Activated B cell treated with CpG ODN at 0.5 μM for 24 hours (primary cell): Measurements from ENCODE around the gene NLRP9. TPM values are rescaled to one million over a fixed set of nuclear protein-coding genes. Genes with fewer than 3 reads are reported as not detected.
"Not testable (repeated sequence)": the region's sequence is repeated elsewhere in the genome, so short reads cannot be mapped to it uniquely, and the experiment has no call there.

ENCODE experiments used
- ATAC-seq: fragments of 200-7000 bp; cut with Tn5 transposase; one replicate; pipeline ENCODE4 v1.10.0; 2021; ENCODE audit warnings: low read depth, mild to moderate bottlenecking, moderate library complexity
- CTCF ChIA-PET: fragments of 350-600 bp; sonication (Branson Sonifier 250); formaldehyde crosslinking; loops from one replicate; lab custom pipeline; 2021; ENCODE audit warnings: antibody characterized with exemption; lab: Charles Lee
- POLR2A ChIA-PET: fragments of 350-600 bp; sonication (Branson Sonifier 250); formaldehyde crosslinking; loops from one replicate; lab custom pipeline; 2021; ENCODE audit warnings: antibody characterized with exemption; lab: Charles Lee
- DNase-seq: peaks from one replicate; pipeline ENCODE4 v3.0.0; 2022
- H3K27ac Mint-ChIP-seq: one replicate; pipeline ENCODE4 v1.8.0; 2020; ENCODE audit warnings: mixed read lengths
- H3K27me3 Mint-ChIP-seq: one replicate; pipeline ENCODE4 v1.8.0; 2021; ENCODE audit warnings: mixed read lengths
- H3K36me3 Mint-ChIP-seq: one replicate; pipeline ENCODE4 v1.8.0; 2021; ENCODE audit warnings: low read depth, mixed read lengths
- H3K4me1 Mint-ChIP-seq: one replicate; pipeline ENCODE4 v1.8.0; 2021; ENCODE audit warnings: mixed read lengths
- H3K4me3 Mint-ChIP-seq: one replicate; pipeline ENCODE4 v1.8.0; 2020; ENCODE audit warnings: mild to moderate bottlenecking, mixed read lengths
- H3K9me3 Mint-ChIP-seq: one replicate; pipeline ENCODE4 v1.8.0; 2020; ENCODE audit warnings: mixed read lengths
- intact Hi-C: fragments of 100-400 bp; cut with micrococcal nuclease; formaldehyde crosslinking; loops from one replicate; pipeline ENCODE4 v1.15.1; 2024
- total RNA-seq: library from RNA; stranded (reverse); gene quantifications from 2 replicates; pipeline ENCODE4 v1.2.3, GENCODE V29; 2022
- TF ChIP-seq, protein P1 (sequence below): fragments of 200-600 bp; IDR thresholded peaks from one replicate; pipeline ENCODE4 v1.8.0; 2022; ENCODE audit warnings: antibody characterized with exemption, mild to moderate bottlenecking

NLRP9 gene
- not detected in 2 replicates for total RNA-seq

DNA sequence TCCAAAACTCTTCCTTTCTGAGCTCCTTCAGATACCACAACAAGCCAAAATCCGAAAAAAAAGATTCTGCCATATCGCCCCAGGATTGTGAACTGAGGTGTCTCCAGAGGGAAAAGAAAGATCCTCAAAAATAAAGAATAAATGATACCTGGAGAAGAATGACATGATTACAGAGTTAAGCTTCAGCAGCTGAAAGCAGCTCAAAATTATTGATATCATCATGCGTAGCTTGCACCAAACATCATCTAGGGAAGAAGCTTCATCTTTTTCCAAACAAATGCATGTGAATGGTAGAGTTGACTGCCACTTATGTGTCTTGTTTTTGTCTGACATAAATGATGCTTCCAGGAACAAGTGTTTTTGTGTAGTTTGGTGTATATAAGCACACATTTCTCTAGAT lies at the start of gene NLRP9:
Gene NLRP9 (minus strand): TSS at position 101 of the 400 bp plus-strand sequence. CDS start 28 bp downstream, at position 73.
- Mint-ChIP-seq H3K36me3 (no peaks in the 10 kb centered on the region), H3K4me3 (no peak within 1 kb of the TSS), H3K27me3 (peaks cover 2% of the 10 kb centered on the region), H3K27ac (no peak within 1 kb of the TSS), H3K4me1 (no peaks in the 10 kb centered on the region), H3K9me3 (no peaks in the 10 kb centered on the region)
- TF ChIP-seq, protein P1, sequence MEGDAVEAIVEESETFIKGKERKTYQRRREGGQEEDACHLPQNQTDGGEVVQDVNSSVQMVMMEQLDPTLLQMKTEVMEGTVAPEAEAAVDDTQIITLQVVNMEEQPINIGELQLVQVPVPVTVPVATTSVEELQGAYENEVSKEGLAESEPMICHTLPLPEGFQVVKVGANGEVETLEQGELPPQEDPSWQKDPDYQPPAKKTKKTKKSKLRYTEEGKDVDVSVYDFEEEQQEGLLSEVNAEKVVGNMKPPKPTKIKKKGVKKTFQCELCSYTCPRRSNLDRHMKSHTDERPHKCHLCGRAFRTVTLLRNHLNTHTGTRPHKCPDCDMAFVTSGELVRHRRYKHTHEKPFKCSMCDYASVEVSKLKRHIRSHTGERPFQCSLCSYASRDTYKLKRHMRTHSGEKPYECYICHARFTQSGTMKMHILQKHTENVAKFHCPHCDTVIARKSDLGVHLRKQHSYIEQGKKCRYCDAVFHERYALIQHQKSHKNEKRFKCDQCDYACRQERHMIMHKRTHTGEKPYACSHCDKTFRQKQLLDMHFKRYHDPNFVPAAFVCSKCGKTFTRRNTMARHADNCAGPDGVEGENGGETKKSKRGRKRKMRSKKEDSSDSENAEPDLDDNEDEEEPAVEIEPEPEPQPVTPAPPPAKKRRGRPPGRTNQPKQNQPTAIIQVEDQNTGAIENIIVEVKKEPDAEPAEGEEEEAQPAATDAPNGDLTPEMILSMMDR = no peak
- ChIA-PET POLR2A (no interaction called here), CTCF (no interaction called here)
- ATAC-seq (no peak), DNase-seq (no peak)
- intact Hi-C loops = no loop called here

DNA sequence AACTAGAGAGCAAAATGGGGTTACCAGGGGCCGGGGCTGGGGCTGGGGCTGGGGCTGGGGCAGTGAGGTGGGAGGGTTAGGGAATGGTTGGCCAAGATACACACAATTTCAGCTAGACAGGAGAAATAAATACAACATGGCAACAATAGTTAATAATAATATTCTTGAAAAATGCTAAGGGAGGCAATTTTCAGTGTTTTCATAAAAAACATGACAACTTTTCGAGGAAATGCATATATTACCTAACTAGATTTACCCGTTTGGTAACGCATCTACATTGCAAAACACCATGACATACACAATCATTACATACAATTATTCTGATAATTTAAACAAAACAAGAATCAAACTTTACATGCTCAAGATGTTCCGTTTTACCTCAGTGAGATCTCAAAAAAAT lies 42.9 kb upstream of the NLRP9 start:
- Mint-ChIP-seq H3K36me3 (no peaks in the 10 kb centered on the region), H3K9me3 (no peaks in the 10 kb centered on the region), H3K27ac (no peak overlapping the region), H3K27me3 (peaks cover 15% of the 10 kb centered on the region), H3K4me1 (no peaks in the 10 kb centered on the region), H3K4me3 (no peak overlapping the region)
- ATAC-seq (no peak), DNase-seq (no peak)
- intact Hi-C loops = no loop called here
- ChIA-PET CTCF (no interaction called here), POLR2A (interaction anchor here (0.6 kb wide), 1 partner anchor 40 kb away, joined by 3 read pairs; no protein-coding TSS in a partner anchor)
- TF ChIP-seq, protein P1 = no peak

DNA sequence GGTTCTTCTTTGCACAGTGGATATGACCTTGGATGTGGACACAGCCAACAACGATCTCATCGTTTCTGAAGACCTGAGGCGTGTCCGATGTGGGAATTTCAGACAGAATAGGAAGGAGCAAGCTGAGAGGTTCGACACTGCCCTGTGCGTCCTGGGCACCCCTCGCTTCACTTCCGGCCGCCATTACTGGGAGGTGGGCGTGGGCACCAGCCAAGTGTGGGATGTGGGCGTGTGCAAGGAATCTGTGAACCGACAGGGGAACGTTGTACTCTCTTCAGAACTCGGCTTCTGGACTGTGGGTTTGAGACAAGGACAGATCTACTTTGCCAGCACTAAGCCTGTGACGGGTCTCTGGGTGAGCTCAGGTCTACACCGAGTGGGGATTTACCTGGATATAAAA lies 40.1 kb upstream of the NLRP9 start:
- CTCF ChIA-PET = no interaction called here
- Mint-ChIP-seq H3K27me3 (peaks cover 28% of the 10 kb centered on the region), H3K4me3 (no peak overlapping the region), H3K36me3 (no peaks in the 10 kb centered on the region), H3K9me3 (no peaks in the 10 kb centered on the region), H3K4me1 (no peaks in the 10 kb centered on the region), H3K27ac (no peak overlapping the region)
- POLR2A ChIA-PET = no interaction called here
- TF ChIP-seq, protein P1 = no peak
- intact Hi-C loops = no loop called here
- DNase-seq (no peak), ATAC-seq (no peak)

DNA sequence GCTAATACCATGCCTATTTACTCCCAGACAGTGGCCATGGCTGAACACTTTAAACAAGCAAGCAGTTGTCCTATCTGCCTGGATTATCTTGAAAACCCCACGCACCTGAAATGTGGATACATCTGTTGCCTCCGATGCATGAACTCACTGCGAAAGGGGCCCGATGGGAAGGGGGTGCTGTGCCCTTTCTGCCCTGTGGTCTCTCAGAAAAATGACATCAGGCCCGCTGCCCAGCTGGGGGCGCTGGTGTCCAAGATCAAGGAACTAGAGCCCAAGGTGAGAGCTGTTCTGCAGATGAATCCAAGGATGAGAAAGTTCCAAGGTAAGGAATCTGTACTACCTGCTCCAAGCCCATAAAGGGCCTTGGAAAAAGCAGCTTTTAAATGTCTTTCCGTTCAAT lies 39.3 kb upstream of the NLRP9 start:
- TF ChIP-seq, protein P1 = no peak
- ChIA-PET CTCF (interaction anchor here (1.0 kb wide), 1 partner anchor 9 kb away, joined by 4 read pairs; no protein-coding TSS in a partner anchor), POLR2A (no interaction called here)
- Mint-ChIP-seq H3K27me3 (peaks cover 28% of the 10 kb centered on the region), H3K36me3 (no peaks in the 10 kb centered on the region), H3K4me3 (no peak overlapping the region), H3K4me1 (no peaks in the 10 kb centered on the region), H3K9me3 (no peaks in the 10 kb centered on the region), H3K27ac (no peak overlapping the region)
- intact Hi-C loops = no loop called here
- ATAC-seq (no peak), DNase-seq (no peak)

DNA sequence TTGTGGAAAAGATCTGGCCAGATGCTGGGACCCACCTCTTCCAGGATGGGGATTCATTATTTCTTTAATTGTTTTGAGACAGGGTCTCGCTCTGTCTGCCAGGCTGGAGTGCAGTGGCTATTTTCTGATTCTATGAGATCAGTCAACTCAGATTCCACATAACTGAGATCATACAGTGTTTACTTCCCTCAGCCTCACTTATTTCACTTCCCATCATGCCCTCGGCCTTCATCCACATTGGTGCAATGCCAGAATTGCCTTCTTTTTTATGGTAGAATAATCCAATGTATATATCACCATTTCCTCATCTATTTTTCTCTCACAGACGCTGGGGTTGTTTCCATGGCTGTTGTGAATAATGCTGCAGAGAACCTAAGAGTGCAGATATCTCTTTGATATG lies 31.4 kb upstream of the NLRP9 start:
- H3K9me3 Mint-ChIP-seq, CTCF ChIA-PET, intact Hi-C loops, DNase-seq, ATAC-seq, H3K27ac Mint-ChIP-seq, H3K4me1 Mint-ChIP-seq, H3K4me3 Mint-ChIP-seq, POLR2A ChIA-PET, H3K36me3 Mint-ChIP-seq: not testable (repeated sequence)
- H3K27me3 Mint-ChIP-seq = peaks cover 24% of the 10 kb centered on the region

DNA sequence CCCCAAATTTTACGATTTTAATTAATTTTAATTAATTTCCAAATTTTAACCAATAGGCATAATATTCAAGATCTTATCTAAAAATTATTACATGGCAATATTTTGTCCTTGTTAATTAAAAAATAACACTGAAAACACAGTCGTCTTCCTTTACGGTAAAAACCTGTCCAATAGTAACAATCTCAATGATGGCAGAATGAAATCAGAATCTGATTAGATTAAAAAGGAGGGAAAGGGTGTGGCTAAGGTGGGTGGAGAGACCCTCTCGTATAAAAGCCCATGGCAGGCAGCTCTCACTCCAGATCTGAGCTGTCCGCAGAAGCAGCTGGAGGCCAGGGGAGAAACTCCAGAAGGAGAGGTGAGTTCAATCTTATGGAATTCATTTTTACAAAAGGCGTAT lies 30.6 kb upstream of the NLRP9 start, which contains the start of gene RFPL4AL1:
Gene RFPL4AL1 (plus strand): TSS at position 301 of the 400 bp plus-strand sequence. CDS start 2,687 bp downstream, outside the sequence.
- CTCF ChIA-PET, POLR2A ChIA-PET, DNase-seq, H3K4me1 Mint-ChIP-seq, intact Hi-C loops, H3K36me3 Mint-ChIP-seq, H3K4me3 Mint-ChIP-seq, H3K9me3 Mint-ChIP-seq, ATAC-seq, H3K27ac Mint-ChIP-seq: not testable (repeated sequence)
- peaks cover 23% of the 10 kb centered on the region for H3K27me3 Mint-ChIP-seq
